HG02588 (cell line): ENCODE results near the gene EPHA7.

ENCODE experiments used
- ATAC-seq: cut with Tn5 transposase; IDR thresholded peaks from one replicate; pipeline ENCODE4 v1.9.1; 2021; ENCODE audit warnings: mild to moderate bottlenecking, moderate library complexity; ENCODE audit not compliant: unreplicated experiment

EPHA7 gene

DNA sequence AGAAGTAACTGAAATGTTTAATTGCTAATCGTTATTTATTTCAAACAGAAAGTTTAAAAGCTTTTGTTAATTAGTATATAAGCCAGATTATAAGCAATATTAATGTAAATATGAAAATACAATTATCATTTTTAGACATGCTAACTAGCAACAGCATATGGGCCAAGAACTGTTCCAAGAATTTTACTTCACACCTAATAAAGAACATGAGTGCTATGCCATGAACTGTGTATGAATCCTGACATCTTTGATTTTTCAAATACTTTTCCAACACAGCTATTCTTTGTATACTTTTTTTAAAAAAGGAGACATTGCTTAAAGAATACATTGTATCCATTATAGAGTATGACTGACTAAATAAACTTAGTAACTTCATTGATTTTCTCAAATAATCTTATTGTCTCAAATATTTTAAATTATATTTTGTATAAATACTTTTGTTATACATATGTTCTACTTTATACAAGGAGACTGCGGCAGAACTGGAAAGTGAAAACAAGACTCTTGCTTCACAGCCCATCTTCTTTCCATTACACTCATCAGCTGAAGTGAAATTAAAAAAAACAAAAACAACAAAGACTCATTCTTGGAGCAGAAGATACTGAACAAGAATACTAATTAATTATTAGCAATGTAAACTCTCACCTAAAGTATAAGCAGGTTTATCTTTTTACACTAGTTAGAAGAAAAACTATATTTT is 89.9 kb downstream of the EPHA7 start:
- ATAC-seq, result no peak

DNA sequence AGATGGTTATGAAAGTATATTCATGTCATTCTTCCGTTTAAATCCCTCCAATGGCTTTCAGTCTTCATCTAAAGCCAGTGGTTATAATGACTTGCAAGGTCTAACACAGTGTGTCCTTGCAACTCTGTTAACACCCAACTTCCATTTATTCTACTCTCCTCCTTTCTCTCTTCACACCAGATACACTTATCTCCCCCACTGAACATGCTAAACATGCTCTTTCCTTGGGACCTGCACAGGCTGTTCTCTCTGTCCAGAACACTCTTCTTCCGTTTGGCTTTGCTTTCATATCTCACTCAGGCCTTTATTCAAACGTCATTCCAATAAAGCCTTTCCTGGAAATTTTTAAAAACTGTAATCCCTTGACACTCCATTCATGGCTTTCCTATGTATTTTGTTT is 91.5 kb downstream of the EPHA7 start:
- no peak for ATAC-seq

DNA sequence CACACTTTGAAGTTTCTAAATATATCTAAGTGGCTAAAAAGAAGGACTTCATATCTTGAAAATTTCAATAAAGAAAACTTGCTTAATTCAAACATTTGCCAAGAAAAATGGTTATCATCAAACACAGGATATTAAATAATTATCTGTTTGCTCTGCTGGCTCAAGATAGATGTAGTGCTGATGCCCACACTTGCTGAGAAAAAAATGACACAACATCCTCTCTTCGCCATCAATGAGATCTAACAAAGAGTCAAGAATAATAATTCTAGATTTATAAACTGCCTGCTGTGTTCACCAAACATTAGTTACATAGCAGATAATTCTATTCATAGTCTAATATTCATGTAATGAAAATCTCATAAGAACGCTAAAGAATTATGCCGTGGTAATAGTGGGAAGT is 93.6 kb downstream of the EPHA7 start:
- no peak for ATAC-seq

DNA sequence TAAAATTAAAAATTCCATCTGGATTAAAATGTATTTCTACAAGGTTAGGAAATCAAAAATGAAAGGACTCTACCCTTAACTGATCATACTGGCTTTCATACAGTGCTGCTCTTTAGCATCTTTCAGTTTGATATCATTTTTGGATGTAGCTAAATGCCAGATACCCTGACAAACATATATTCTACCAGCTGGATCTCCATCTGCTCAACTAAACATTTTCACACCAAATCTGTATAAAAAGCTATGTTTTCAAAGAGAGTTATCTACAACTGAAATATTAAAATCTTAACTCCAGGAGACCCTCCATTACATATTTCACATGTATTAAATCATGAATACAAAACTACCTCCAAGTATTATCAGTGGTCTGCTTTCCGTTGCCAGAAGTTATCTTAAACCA is 95.7 kb downstream of the EPHA7 start:
- ATAC-seq, result no peak

DNA sequence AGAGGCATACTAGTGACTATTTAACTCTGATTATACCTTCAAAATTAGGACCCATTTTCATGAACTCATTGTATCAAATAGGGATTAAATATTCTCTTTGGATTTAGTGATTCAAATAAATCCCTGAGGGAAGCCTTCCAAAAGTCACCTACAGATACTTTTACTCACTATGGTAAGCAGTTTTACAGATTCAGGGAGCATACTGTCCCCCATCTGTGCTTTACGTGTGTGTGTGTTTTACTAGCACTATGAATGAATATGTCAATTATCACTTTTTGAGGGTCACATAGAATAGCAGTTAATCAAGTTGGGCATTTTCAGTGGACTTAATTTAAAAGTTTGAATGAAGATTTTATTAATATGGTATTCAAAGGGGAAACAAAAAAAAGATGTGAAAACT is 96.7 kb downstream of the EPHA7 start:
- ATAC-seq, result no peak

DNA sequence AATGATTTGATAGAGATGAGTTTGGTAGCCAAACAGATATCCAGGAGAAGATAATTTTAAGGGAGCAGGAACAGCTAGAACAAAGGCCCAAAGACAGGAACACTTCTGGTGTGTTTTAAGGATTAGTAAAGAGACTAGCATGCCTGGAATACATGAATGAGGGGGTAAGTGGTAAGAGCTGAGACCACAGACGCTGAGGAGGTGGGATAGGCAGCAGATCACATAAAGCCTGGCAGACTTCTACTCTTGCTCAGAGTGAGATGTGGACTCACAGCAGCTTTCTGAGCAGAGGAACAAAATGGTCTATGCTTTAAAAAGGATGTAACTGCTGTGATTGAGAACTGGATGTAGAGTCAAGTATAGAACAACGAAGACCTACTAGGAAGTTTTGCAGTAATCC is 100.1 kb downstream of the EPHA7 start:
- no peak for ATAC-seq

DNA sequence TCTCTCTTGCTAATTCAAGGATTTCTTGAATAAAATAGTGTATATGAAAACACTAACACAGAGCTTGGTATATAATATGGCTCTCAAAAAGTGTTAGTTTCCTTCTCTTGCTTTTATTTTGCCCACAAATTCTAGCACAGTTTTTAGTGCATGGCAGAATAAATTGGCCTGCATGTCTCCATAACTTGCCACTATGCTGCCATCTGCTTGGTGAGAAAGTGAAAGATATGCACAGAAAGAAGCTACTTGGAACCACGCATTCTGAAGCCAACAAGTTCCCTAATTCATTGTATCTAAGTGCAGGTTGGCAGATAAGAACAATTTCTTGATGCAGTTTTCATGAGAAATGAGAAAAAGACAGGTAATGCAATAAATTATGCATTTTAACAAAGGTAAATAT is 101.2 kb downstream of the EPHA7 start:
- ATAC-seq, result no peak

DNA sequence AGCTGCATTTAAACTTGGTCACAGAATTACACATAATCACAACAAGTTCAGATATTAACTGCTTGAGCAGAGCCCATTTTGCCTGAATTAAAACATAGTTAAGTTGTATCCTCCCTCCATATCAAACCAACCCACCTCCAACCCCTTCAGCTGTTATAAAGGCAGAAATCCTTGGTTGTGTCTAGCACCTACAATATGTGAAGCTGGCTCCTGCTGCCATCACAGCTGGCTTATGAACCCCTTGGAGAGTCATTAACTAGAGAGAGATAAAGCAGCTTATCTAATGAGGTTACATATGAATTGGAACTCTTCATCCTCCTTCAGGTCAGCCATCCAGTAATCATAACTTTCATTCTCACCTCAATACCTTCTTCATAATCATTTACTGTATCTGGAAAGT is 101.8 kb downstream of the EPHA7 start:
- ATAC-seq, result no peak

DNA sequence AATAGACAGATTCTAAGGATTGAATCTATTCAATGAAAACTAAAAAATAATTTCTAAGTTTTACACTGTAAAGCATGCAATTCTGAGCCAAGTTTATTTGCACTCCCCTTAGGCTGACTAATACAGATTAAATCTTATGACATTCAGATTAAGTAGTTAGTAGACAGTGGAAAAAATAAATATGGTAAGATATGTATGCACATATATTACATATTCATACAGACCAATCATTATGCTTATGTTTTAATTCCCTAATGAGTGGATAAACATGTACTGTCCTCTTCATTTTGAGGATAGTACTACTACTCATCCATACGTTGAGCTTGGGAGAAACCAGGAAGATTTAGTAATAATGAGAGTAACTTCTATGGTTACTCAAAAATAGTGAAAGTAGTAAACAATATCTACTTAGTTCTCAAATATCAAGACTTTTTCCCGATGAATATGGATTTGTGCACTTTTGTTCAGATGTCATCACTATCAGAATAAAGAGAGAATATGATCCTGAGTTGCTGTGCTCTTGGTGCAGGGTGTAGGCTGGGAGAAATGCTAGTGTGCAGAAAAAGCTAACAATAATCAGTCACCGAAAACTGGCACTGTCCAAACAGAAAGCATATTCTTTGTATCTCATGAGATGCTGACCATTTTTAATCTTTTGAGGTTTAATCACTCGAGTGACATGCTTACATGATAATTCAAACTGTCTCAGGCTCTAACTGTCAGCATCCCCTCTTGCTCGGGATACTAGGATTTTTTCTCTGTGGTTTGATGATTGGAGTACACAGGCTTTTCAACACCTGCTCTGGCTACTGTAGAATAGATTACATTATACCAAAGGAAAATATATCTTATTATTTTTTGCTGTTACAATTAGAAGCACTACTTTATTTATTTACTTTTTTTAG is 111.6 kb downstream of the EPHA7 start:
- no peak for ATAC-seq

DNA sequence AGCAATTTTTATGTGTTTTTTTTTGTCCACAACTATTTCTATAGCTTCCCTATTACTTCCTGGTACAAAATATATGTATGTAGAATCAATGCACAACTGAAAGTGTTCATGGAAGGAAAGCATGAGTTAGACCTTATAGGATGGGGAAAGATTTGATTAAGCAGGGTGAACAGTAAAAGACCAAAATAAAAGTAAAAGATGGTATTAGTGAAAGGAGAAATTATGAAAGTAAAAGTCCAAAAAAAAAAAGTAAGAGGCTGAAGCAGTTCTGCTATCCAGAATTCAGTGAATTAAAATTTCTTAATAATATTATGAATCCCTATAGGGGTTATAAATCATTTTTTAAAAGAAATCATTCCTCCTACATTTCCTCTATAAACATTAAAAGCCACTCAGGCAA is 114.3 kb downstream of the EPHA7 start:
- ATAC-seq, result no peak

DNA sequence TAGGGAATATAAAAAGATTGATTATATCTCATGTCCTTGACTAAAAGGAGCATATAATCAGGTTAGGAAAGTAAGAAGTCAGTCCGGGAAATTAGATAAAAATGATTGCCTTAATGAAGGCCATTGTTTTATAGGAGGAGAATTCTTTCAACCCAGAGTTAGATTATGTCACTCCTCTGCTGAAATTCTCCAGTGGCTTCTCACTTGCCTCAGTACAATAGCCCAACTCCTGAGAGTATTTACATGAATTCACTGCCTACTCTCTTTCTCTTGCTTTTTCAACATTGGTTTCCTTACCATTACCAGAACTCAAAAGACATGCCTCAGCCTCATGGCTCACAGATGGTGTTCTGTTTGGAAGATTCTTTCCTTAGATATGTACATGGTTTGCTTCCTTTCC is 114.9 kb downstream of the EPHA7 start:
- no peak for ATAC-seq

DNA sequence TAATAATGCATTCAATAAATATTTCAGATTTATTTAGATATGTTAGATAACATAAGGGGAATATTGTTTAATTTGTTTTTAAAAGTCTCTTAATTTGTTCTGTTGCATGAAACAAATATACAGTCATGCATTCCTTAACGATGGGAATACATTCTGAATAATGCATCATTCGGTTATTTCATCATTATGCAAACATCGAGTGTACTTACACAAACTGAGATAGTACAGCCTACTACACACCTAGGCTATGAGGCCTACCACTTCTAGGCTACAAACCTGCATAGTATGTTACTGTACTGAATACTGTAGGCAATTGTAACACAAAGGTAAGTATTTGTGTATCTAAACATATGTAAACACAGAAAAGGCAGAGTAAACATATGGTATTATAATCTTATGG is 118.7 kb downstream of the EPHA7 start:
- no peak for ATAC-seq

DNA sequence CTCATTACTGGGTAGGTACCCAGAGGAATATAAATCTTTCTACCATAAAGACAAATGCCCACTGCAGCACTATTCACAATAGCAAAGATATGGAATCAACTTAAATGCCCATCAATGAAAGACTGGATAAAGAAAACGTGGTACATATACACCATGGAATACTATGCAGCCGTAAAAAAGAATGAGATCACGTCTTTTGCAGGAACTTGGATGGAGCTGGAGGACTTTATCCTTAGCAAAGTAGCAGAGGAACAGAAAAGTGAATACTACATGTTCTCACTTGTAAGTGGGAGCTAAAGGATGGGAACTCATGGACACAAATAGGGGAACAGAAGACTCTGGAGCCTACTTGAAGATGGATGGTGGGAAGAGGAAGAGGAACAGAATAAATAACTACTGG is 119.7 kb downstream of the EPHA7 start:
- no peak for ATAC-seq

DNA sequence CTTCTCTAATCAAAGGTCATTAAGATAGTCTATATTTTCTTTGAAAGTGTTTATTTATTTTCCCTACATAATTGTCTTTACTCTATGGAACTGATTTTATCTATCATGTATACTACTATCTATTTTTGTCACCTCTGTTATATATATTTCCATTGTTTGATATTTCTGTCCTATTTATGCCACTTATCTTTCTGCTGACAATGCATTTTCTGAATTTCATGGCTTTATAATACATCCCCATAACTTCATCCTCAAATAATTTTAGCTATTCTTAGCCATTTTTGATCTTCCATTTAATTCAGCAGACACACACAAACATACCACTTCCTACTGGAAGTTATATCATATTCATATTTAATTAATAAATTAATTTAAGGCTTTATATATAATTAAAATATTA is 123.7 kb downstream of the EPHA7 start:
- ATAC-seq, result no peak

DNA sequence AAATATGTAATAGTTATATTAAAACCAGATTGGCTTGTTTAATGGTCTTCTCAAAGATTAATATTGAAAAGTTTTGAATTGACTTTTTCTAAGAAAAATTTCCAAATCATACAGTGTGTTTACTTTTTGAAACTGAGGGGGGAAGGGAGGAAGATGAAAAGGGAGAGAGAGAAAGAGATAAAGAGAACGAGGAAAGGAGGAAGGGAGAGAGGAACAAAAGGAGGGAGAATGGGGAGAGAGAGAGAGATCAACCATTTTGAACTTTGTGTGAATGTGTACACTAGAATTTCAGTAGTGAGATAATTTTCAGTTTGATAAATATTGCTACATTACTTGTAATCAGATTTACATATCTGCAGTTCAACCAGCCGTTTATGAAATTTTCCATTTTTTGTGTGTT is 124.5 kb downstream of the EPHA7 start:
- ATAC-seq, result no peak

DNA sequence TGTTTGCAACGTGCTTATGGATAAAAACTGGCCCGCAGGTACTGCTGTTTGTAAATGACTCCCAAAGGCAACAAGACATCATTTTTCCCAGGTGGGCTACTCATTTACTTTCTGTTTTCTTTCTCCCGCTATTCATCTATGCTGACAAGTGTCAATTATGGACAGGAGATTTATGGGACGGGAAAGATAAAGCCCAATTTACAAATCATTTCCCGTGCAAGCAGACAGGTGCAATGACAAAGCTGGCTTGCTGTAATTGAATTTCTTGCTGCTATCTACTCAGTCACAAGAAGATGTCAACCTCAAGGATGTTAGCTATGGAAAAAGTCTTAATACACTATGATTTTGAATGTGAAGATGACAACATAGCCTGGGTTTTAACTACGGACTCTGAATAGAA is 125.5 kb downstream of the EPHA7 start:
- no peak for ATAC-seq

DNA sequence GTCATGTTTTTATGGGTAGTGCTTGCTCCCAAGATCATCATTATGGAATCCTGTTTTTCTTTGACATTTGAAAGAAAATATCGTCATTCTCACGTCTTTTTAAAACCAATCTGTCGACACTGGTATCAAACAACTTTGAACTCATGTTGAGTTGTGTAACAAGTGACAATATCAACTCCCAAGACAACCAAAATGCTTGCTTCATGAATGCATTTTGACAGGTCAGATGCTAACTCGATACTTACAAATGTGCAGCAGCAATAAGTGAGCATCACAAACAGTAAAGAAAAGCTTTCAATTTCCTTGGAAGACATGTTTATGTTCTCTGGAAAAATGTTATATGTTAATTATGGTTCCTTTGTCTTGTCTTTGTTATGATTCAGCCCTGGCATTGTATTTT is 125.9 kb downstream of the EPHA7 start:
- ATAC-seq, result no peak

DNA sequence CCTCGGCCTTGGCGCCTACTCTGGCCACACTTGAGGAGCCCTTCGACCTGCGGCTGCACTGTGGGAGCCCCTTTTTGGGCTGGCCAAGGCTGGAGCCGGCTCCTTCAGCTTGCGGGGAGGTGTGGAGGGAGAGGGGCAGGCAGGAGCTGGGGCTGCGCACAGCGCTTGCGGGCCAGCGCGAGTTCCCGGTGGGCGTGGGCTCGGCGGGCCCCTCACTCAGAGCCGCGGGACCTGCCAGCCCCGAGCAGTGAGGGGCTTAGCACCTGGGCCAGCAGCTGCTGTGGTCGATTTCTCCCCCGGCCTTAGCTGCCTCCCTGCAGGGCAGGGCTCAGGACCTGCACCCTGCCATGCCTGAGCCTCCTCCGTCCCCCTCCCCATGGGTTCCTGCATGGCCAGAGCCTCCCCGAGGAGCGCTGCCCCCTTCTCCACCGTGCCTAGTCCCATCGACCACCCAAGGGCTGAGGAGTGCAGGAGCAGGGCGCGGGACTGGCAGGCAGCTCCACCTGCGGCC is 136.8 kb downstream of the EPHA7 start:
- no peak for ATAC-seq

DNA sequence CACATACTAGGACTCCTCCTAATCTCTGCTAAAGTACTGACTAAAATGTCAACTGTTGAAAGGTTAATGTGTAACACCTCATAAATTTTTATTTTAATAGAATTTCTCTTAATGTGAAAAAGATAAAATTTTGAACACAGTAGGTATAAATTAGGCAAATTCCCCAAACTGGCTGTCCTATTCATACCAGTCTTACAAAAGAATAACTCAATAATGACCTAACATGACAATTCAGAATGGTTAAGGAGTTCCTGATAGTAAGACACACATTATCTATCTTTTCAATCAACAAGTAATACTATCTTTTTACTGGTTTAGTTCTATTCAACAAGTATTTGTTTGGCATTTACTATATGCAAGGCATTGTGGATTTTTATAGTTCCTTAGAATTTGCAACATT is 141.1 kb downstream of the EPHA7 start:
- no peak for ATAC-seq

DNA sequence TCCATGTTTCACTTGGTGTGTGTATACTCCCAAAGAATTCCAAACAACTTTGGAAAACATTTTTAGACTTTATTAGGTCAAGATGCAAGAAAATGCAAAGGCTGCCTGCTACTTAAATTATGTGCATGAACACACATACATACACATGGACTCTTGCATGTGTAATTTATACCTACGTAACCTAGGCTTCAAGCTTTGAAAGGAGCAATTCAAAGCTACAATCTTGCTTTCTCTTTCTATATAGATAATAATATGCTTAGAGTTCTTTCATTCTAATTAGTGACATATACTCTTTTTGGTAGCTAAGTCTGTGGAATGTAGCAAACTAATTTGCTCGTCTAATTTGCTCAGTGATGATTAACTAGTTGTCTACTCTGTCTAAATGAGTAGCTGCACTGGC is 146.5 kb downstream of the EPHA7 start:
- no peak for ATAC-seq

DNA sequence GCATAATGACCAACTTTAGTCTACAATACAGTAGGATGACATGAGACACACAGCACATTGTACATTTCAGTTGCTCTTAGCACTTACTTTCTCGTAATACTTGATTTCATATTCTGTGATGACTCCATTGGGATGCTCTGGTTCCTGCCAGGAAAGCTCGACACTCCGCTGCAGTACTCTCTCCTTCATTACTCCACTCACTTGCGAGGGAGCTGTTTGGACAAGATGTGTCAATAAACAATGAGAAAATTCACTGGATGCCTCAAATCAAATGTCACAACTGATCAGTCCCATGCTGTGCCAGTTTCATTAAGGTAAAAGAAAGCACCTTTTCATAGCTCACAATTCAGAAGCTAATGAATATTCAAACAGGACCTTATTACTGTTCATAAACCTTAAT is 147.1 kb downstream of the EPHA7 start:
- no peak for ATAC-seq

DNA sequence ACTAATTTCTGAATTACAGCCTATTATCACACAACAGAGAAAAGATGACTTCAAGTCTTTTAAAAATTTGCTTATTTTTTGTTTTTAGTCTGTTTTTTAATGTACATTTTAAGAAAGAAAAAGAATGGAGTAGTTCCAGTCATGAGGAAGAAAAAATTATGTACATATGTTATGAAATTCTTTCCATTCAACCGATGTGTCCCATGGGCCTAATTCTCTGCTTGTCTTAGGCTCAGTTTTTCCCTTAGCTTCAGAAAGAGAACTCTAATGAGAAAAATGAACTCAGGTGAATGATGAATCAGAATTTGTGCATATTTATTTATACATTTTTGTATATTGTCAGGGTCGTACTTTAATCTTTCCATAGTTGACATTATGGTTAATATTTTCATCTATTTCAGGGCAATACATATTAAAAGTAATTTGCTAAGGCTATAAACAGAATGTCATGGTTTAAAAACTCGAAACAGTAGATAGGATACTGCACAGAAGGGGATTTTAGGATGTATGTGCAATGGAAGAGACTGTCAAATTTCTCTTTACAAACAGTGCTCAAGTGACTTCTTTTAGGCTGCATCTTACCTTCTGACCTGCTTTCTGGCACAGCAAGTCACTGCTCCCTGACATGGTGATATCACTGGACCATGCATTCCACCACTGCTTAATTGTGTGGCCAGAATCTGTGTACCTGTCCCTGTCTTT is 153.1 kb downstream of the EPHA7 start:
- no peak for ATAC-seq
